Endothelial cell of umbilical vein (primary cell): ENCODE data around the gene RASGEF1C. TPM values are rescaled to one million over a fixed set of nuclear protein-coding genes. Genes with fewer than 3 reads are reported as not detected.

Experiments
- BruUV-seq: library from RNA; stranded (reverse); fragments of 400-500 nt; replicated peaks from 2 replicates; lab custom pipeline; 2021; lab: Mats Ljungman, UMichigan
- CTCF ChIA-PET: fragments of 300-600, 350-600 bp; sonication (Branson Sonifier 250); formaldehyde crosslinking; loops from one replicate; lab custom pipeline; 2021; ENCODE audit warnings: antibody characterized with exemption, inconsistent platforms; lab: Charles Lee
- POLR2A ChIA-PET: fragments of 300-600, 350-600 bp; sonication (Branson Sonifier 250); formaldehyde crosslinking; loops from one replicate; lab custom pipeline; 2021; ENCODE audit warnings: antibody characterized with exemption, inconsistent platforms; lab: Charles Lee
- DNase-seq: peaks from one replicate; pipeline ENCODE4 v3.0.0-alpha.2; 2011; ENCODE audit warnings: low read depth, low spot score
- FAIRE-seq: peaks from 2 replicates; lab custom pipeline; 2011; peaks lifted over from hg19 to GRCh38; lab: Jason Lieb, UNC
- H2AFZ ChIP-seq: 2 replicates; pipeline ENCODE4 v1.6.0; 2012; ENCODE audit warnings: low read depth, low read length, control low read depth, inconsistent platforms
- H3K27ac ChIP-seq: 2 replicates; pipeline ENCODE4 v1.5.1; 2011; ENCODE audit warnings: low read depth, mild to moderate bottlenecking, control low read depth, low read length, moderate library complexity; ENCODE audit not compliant: insufficient read depth
- H3K27me3 ChIP-seq, 2 experiments: 2 replicates each; pipeline versions ENCODE4 v1.6.0 to v1.6.1; 2011; ENCODE audit warnings: low read length in 2 of 2, mixed read lengths in 1 of 2; ENCODE audit not compliant: control insufficient read depth in 2 of 2, insufficient read depth in 2 of 2
- H3K36me3 ChIP-seq, 2 experiments: 2 replicates in 1 of 2; 3 replicates in 1 of 2; pipeline ENCODE4 v1.5.1; 2011; ENCODE audit warnings: low read length in 2 of 2, mild to moderate bottlenecking in 1 of 2, moderate library complexity in 1 of 2; ENCODE audit not compliant: control insufficient read depth in 2 of 2, insufficient read depth in 2 of 2; ENCODE audit errors: extremely low read depth in 1 of 2
- H3K4me1 ChIP-seq: 3 replicates; pipeline ENCODE4 v1.5.1; 2011; ENCODE audit warnings: mild to moderate bottlenecking, low read length; ENCODE audit not compliant: control insufficient read depth, insufficient read depth; ENCODE audit errors: extremely low read depth
- H3K4me2 ChIP-seq: 2 replicates; pipeline ENCODE4 v1.6.1; 2011; ENCODE audit warnings: low read length, control low read depth, mixed read lengths; ENCODE audit not compliant: insufficient read depth
- H3K4me3 ChIP-seq, 3 experiments: fragments of 200-600 bp in 1 of 3; sonication (generic), shearing (Covaris generic) in 1 of 3; replicated peaks in 1 of 3; 2 replicates each; pipeline ENCODE4 v1.5.1; 2011 to 2016; ENCODE audit warnings: control low read depth in 3 of 3, low read length in 3 of 3, mild to moderate bottlenecking in 2 of 3, inconsistent platforms in 1 of 3, low read depth in 1 of 3, moderate library complexity in 1 of 3; ENCODE audit not compliant: insufficient read depth in 1 of 3
- H3K79me2 ChIP-seq: 2 replicates; pipeline ENCODE4 v1.6.0; 2012; ENCODE audit warnings: low read length, inconsistent platforms; ENCODE audit not compliant: control insufficient read depth, insufficient read depth
- H3K9ac ChIP-seq: replicated peaks from 2 replicates; pipeline ENCODE3; 2011; ENCODE audit warnings: low read length, control low read depth; ENCODE audit not compliant: insufficient read depth; ENCODE audit errors: extremely low read depth
- H3K9me1 ChIP-seq: replicated peaks from 3 replicates; pipeline ENCODE4 v1.6.0; 2011; ENCODE audit warnings: mild to moderate bottlenecking, low read length; ENCODE audit not compliant: control insufficient read depth, insufficient read depth; ENCODE audit errors: extremely low read depth
- H3K9me3 ChIP-seq: replicated peaks from 2 replicates; pipeline ENCODE4 v1.5.1; 2012; ENCODE audit warnings: low read length, inconsistent platforms; ENCODE audit not compliant: control insufficient read depth, insufficient read depth
- H4K20me1 ChIP-seq: replicated peaks from 2 replicates; pipeline ENCODE3; 2011; ENCODE audit warnings: mild to moderate bottlenecking, low read length; ENCODE audit not compliant: control insufficient read depth, insufficient read depth; ENCODE audit errors: extremely low read depth
- CTCF ChIP-seq, 2 donors: IDR thresholded peaks; 1 replicate in 1 of 2; 2 replicates in 1 of 2; pipeline ENCODE4 v1.5.1; 2011; ENCODE audit warnings: low read length in 2 of 2, mild to moderate bottlenecking in 2 of 2, moderate library complexity in 2 of 2, control low read depth in 1 of 2, inconsistent platforms in 1 of 2, low read depth in 1 of 2; ENCODE audit not compliant: insufficient read depth in 1 of 2; ENCODE audit errors: extremely low read depth in 1 of 2
- EZH2 ChIP-seq: IDR thresholded peaks from 2 replicates; pipeline ENCODE4 v1.6.1; 2012; ENCODE audit warnings: borderline replicate concordance, low read depth, mild to moderate bottlenecking, moderate library complexity, low read length, inconsistent platforms; ENCODE audit not compliant: severe bottlenecking
- FOS ChIP-seq: IDR thresholded peaks from 2 replicates; pipeline ENCODE4 v1.6.1; 2011; ENCODE audit warnings: mild to moderate bottlenecking, low read length, moderate library complexity, borderline replicate concordance; ENCODE audit not compliant: insufficient read depth
- GATA2 ChIP-seq: IDR thresholded peaks from 2 replicates; pipeline ENCODE4 v1.7.0; 2011; ENCODE audit warnings: low read depth, mild to moderate bottlenecking, moderate library complexity, mixed read lengths, low read length; ENCODE audit not compliant: insufficient read length, insufficient read depth
- JUN ChIP-seq: IDR thresholded peaks from 2 replicates; pipeline ENCODE4 v1.6.1; 2011; ENCODE audit warnings: borderline replicate concordance, low read depth; ENCODE audit not compliant: insufficient read length, insufficient read depth
- MAX ChIP-seq: IDR thresholded peaks from 2 replicates; pipeline ENCODE4 v1.6.1; 2011; ENCODE audit not compliant: insufficient read depth, insufficient read length
- MYC ChIP-seq: IDR thresholded peaks from one replicate; pipeline ENCODE4 v1.6.1; 2011; ENCODE audit warnings: mild to moderate bottlenecking, low read depth, low read length
- POLR2A ChIP-seq: IDR thresholded peaks from 2 replicates; pipeline ENCODE4 v1.6.1; 2012; ENCODE audit warnings: low read depth, mild to moderate bottlenecking, control low read depth, low read length
- POLR2AphosphoS5 ChIP-seq: IDR thresholded peaks from 2 replicates; pipeline ENCODE4 v1.6.1; 2012; ENCODE audit warnings: low read depth, mild to moderate bottlenecking, control low read depth, low read length, moderate library complexity; ENCODE audit not compliant: insufficient read depth
- dilution Hi-C: fragments of 300-500 bp; cut with MboI; formaldehyde crosslinking; loops from one replicate; pipeline ENCODE4 v1.15.0; 2019; ENCODE audit warnings: low sequenced_read_pairs; ENCODE audit not compliant: extremely low pct_ligation_motif_present
- intact Hi-C: fragments of 100-400 bp; cut with micrococcal nuclease; formaldehyde crosslinking; loops from one replicate; pipeline ENCODE4 v1.10.0; 2022
- polyA plus RNA-seq, 4 experiments: library from polyadenylated mRNA; depleted of rRNA in 3 of 4; stranded (reverse) in 3 of 4; unstranded in 1 of 4; fragments of >200 nt; gene quantifications; 2 replicates each; pipeline versions ENCODE4 v1.2.1 to v1.2.3, GENCODE V29; 2011 to 2012; ENCODE audit warnings: missing spikeins in 1 of 4
- total RNA-seq: library from RNA; stranded (reverse); gene quantifications from 2 replicates; pipeline ENCODE4 v1.2.3, GENCODE V29; 2021

Gene RASGEF1C
- total and polyA plus RNA-seq, 2 donors (not counting 3 experiments of a cell fraction or from before 2014, with no cell fraction given) = not detected

- Histone ChIP-seq H3K27me3 (no peaks in the 10 kb centered on the region), H3K9ac (no peak overlapping the region), H3K9me1 (no peaks in the 10 kb centered on the region), H3K4me3 (no peak overlapping the region), H3K4me1 (no peaks in the 10 kb centered on the region), H3K4me2 (no peak overlapping the region), H3K27ac (no peak overlapping the region), H3K36me3 (no peaks in the 10 kb centered on the region), H4K20me1 (no peaks in the 10 kb centered on the region), H3K79me2 (no peaks in the 10 kb centered on the region), H3K9me3 (no peaks in the 10 kb centered on the region), H2AFZ (no peak overlapping the region)
- intact Hi-C loops (no loop called here), dilution Hi-C loops (no loop called here)
- ChIA-PET CTCF (interaction anchor here (1.0 kb wide), 2 partner anchors 47 to 444 kb away, joined by 3 to 4 read pairs; partner anchors contain the start of gene RASGEF1C), POLR2A (no interaction called here)
- no peak for DNase-seq
- FAIRE-seq = no peak
- BruUV-seq = no TSS peak
- TF ChIP-seq GATA2 (no peak), JUN (no peak), CTCF (IDR thresholded peaks at IDR 0.05; ENCODE audit: extremely low read depth in 1 of 2, insufficient read depth in 1 of 2, low read depth in 1 of 2, low read length in 2 of 2) (no peak), FOS (no peak), EZH2 (no peak), POLR2A (no peak), MYC (no peak), MAX (no peak), POLR2AphosphoS5 (no peak)
Observed at GRCh38 chr5:180162304-180162661, 46.7 kb downstream of the RASGEF1C start.
